Astrocyte of the cerebellum (primary cell): ENCODE results near the gene CRYGN.

Source experiments
- DNase-seq: peaks from one replicate; pipeline ENCODE4 v3.0.0-alpha.2; 2011; ENCODE audit warnings: low read depth
- H3K4me3 ChIP-seq: 2 replicates; pipeline ENCODE4 v1.5.1; 2011; ENCODE audit warnings: mild to moderate bottlenecking, low read depth, low read length, moderate library complexity
- in situ Hi-C: cut with HindIII; loops from 2 replicates; pipeline ENCODE4 v1.10.0; 2017; ENCODE audit warnings: low sequenced_read_pairs
- TF ChIP-seq, protein P1 (sequence below): IDR thresholded peaks from 2 replicates; pipeline ENCODE4 v1.5.1; 2012; ENCODE audit warnings: low read length, low read depth, moderate library complexity, mild to moderate bottlenecking; ENCODE audit errors: missing control alignments

The CRYGN gene

GRCh38 chr7:151442776-151443496 is 3.0 kb upstream of the CRYGN start:
- in situ Hi-C loops, result no loop called here
- DNase-seq, result no peak

DNA sequence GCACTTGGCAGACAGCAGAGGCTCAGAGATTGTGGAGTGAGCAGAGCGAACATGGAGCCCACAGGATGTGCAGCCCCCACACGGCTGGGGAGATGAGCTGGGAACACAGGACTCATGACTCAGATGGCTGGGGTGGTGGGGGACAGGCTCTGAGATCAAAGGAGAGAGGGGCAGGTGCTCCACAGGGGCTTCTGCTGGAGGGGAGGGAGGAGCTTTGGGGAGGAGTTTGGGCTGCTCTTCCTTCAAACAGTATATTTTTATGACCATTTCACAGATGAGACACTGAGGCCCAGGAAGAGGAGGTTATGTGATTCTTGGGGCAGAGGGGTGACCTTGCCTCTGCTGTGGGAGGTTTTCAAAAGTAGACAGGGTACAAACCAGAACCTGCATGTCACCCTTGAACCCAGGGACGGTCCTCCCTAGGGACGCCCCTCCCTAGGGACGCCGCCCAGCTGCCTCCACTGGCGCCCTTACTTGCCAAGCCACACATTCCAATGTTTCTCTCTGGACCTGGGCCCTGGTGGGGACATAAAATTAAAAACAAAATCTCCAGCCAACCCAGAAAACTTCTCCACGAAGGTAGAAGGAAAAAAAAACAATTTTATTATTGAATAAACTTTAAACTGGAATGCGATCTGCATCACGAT is 981 bp upstream of the CRYGN start:
- no peak for DNase-seq
- in situ Hi-C loops, result no loop called here
- TF ChIP-seq, protein P1, sequence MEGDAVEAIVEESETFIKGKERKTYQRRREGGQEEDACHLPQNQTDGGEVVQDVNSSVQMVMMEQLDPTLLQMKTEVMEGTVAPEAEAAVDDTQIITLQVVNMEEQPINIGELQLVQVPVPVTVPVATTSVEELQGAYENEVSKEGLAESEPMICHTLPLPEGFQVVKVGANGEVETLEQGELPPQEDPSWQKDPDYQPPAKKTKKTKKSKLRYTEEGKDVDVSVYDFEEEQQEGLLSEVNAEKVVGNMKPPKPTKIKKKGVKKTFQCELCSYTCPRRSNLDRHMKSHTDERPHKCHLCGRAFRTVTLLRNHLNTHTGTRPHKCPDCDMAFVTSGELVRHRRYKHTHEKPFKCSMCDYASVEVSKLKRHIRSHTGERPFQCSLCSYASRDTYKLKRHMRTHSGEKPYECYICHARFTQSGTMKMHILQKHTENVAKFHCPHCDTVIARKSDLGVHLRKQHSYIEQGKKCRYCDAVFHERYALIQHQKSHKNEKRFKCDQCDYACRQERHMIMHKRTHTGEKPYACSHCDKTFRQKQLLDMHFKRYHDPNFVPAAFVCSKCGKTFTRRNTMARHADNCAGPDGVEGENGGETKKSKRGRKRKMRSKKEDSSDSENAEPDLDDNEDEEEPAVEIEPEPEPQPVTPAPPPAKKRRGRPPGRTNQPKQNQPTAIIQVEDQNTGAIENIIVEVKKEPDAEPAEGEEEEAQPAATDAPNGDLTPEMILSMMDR, result no peak
- H3K4me3 ChIP-seq, result no peak overlapping the region

More at GRCh38 chr7:151442776-151443496, 3.0 kb upstream of the CRYGN start:
- H3K4me3 ChIP-seq, result no peak overlapping the region
- TF ChIP-seq, protein P1, result no peak

DNA sequence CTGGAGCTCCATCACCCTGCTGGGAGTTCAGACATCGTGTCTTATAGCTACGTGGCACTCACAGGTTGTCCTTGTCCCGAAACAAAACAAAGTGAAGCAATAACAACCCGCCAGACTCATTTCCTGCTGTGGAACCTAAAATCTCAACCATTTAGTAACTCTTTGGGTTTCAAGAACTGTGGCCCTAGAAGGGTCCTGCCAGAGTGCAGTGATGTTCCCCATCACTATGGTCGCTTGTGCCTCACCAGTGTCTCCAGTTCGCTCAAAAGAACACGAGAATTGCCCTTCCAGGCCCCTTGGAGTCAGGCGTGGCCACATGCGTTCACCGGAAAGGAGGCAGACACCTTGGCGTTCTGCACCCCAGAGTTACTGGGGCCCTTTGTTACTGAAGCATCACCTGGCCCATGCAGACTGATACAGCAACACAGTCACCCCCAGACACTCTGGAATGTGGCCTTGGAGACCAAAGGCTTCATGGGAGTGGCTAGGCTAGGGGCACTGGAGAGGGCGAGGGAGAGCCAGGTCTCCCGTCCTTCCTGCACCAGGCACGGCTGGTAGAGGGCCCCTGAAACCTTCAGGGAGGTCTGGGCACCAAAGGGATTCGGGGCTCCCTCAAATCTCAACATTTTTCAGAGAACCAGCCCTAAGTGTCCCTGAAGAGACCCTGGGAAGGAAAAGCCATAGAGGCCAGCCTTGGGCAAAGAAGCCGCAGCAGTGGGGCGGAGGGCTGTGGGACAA is 908 bp downstream of the CRYGN start:
- in situ Hi-C loops, result no loop called here
- H3K4me3 ChIP-seq, result no peak overlapping the region
- TF ChIP-seq, protein P1, result no peak
- no peak for DNase-seq

DNA sequence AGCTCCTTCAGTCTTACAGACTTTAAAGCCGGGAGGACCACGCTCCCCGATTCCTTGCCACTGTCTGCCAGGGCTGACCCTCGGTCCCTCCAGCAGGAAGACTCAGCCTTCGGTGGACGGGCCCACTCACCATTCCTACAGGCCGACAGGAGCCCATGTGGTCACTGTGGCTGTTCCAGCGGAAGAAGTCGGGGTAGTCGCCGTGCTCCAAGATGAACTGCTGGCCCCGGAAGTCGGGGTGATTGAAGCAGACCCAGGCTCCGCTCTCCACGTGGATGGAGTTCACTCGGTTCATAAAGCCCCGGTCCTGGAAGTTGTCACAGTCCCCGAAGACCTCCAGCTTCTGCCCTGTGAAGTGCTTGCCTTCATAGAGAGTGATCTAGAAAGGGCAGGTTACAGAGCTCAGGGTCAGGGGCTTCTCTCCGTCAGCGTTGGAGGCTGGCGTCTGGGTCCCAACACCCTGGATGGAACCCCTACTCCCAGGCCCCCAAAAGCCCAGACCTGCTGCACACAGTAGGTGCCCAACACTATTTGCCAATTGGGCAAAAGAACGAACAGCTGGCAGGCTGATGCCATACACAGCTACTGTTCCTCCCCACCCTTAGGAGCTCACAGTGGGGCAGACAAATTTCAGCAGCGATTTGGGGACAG is 1.9 kb downstream of the CRYGN start:
- TF ChIP-seq, protein P1, result no peak
- no peak for DNase-seq
- in situ Hi-C loops, result no loop called here
- H3K4me3 ChIP-seq, result no peak overlapping the region

DNA sequence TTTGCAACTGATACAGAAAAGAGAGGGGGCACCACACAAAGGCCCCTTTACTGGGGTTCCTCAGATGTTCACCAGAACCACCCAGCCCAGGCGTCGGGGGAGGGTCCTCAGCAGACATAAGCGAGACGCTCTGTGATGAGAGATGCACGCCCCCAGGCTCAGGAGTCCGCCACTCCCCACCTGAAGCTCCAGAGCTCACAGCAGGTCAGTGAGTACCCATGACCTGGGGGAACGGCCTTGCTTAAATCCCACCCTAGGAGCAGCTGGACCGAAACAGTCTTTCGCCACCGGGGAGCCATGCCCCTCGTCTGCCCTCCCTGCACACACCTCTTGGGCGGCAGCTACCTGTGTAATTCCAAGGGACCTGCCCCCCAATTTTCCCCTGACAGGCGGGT is 2.8 kb downstream of the CRYGN start:
- no peak overlapping the region for H3K4me3 ChIP-seq
- DNase-seq, result no peak
- in situ Hi-C loops, result no loop called here
- TF ChIP-seq, protein P1, result no peak

DNA sequence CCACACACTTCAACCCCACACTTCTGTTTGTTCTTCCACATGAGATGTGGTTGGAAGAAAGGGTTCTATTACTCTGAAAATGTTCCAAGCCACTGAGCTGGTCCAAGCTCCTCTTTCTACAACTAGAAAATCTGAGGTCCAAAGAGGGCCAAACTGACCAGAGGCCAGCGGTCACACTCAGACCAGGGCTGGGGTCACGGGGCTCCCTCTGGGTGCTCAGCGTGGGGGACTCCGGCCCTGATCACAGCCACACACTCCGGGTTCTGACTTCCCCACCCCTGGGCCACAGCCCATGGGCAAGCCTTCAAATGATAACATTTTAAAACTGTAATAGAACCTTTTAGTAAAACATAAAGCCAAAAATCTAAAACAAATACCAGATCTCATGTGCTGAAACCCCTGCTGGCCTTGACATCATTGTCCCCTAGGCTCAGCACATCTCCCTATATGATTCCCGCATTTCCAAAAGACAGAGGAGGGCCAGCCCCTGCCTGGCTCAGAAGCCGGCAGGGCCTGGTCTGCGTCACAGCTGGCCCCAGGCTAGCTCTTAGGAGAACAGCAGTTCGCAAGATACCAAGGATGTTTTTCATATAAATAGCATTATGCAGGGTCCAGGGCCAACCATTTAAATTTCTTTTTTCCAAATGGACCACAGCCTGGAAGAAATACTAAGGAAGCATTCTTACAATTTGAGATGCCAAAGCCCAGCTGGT is 3.3 kb downstream of the CRYGN start:
- in situ Hi-C loops, result no loop called here
- no peak for DNase-seq
- TF ChIP-seq, protein P1, result no peak
- no peak overlapping the region for H3K4me3 ChIP-seq
